ENCODE results near the gene CTNNBL1.

DNA sequence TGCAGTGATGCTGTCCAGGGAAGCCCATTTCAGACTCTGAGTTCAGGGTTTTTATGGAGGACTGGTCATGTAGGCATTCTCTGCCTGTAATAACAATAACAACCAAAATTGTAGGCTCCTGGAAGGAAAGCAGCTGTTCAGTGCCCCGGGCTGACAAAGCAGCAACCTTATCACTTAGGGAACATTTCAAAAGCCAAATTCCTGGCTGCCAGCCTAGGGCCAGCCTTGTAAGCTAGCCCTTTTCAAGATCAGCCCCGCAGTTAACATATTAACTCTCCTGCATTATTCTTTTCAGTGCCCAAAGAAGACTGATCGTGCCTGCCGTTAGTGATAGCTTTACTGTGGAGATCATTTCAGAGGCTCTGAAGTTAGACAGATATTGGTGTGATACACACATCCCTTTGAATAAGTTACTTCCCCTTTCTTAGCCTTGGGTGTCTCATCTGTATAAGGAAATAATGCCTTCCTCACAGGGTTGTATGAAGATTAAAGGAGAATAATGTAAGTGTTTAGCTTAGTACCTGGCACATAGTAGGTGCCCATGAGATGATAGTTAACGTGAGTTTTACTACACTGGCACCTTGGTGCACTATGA, 44.1 kb downstream of the CTNNBL1 start:
- TF ChIP-seq, protein P1, sequence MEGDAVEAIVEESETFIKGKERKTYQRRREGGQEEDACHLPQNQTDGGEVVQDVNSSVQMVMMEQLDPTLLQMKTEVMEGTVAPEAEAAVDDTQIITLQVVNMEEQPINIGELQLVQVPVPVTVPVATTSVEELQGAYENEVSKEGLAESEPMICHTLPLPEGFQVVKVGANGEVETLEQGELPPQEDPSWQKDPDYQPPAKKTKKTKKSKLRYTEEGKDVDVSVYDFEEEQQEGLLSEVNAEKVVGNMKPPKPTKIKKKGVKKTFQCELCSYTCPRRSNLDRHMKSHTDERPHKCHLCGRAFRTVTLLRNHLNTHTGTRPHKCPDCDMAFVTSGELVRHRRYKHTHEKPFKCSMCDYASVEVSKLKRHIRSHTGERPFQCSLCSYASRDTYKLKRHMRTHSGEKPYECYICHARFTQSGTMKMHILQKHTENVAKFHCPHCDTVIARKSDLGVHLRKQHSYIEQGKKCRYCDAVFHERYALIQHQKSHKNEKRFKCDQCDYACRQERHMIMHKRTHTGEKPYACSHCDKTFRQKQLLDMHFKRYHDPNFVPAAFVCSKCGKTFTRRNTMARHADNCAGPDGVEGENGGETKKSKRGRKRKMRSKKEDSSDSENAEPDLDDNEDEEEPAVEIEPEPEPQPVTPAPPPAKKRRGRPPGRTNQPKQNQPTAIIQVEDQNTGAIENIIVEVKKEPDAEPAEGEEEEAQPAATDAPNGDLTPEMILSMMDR (IDR thresholded peaks at IDR 0.05), result no peak
- TF ChIP-seq EP300 (IDR thresholded peaks at IDR 0.05), result no peak

Measured in stomach (tissue), 4 donors.